HG02588 (cell line): Measurements from ENCODE around the gene KRTAP10-6.
"Not testable (repeated sequence)": the region's sequence is repeated elsewhere in the genome, so short reads cannot be mapped to it uniquely, and the experiment has no call there.

ENCODE experiments used
- ATAC-seq: cut with Tn5 transposase; IDR thresholded peaks from one replicate; pipeline ENCODE4 v1.9.1; 2021; ENCODE audit warnings: mild to moderate bottlenecking, moderate library complexity; ENCODE audit not compliant: unreplicated experiment

Gene KRTAP10-6

GRCh38 chr21:44600118-44600978 is 8.0 kb upstream of the KRTAP10-6 start, which contains the start of gene KRTAP10-7:
Gene KRTAP10-7, plus strand, starts transcription at chr21:44600597. Its CDS starts 25 bp downstream, at chr21:44600622.
- not testable (repeated sequence) for ATAC-seq

GRCh38 chr21:44599264-44600029 is 7.1 kb upstream of the KRTAP10-6 start:
- ATAC-seq = no peak

- no peak for ATAC-seq
Measured at GRCh38 chr21:44598061-44598460, 5.8 kb upstream of the KRTAP10-6 start.

GRCh38 chr21:44596068-44596725 is 3.9 kb upstream of the KRTAP10-6 start:
- ATAC-seq = no peak

- ATAC-seq = no peak
Measured at GRCh38 chr21:44595524-44595923, 3.2 kb upstream of the KRTAP10-6 start.

- ATAC-seq = no peak
Measured at GRCh38 chr21:44594406-44594916, 2.2 kb upstream of the KRTAP10-6 start.

GRCh38 chr21:44593598-44594405 is 1.5 kb upstream of the KRTAP10-6 start:
- no peak for ATAC-seq

- not testable (repeated sequence) for ATAC-seq
Measured at GRCh38 chr21:44591801-44592130, 539 bp downstream of the KRTAP10-6 start.

GRCh38 chr21:44590897-44591800 is 1.2 kb downstream of the KRTAP10-6 start:
- ATAC-seq = not testable (repeated sequence)

GRCh38 chr21:44590311-44590721 is 2.0 kb downstream of the KRTAP10-6 start:
- no peak for ATAC-seq

- ATAC-seq = no peak
Measured at GRCh38 chr21:44589586-44590305, 2.6 kb downstream of the KRTAP10-6 start.

GRCh38 chr21:44589094-44589493 is 3.2 kb downstream of the KRTAP10-6 start:
- no peak for ATAC-seq

- no peak for ATAC-seq
Measured at GRCh38 chr21:44585892-44586291, 6.4 kb downstream of the KRTAP10-6 start.

- ATAC-seq = no peak
Measured at GRCh38 chr21:44583800-44584147, 8.5 kb downstream of the KRTAP10-6 start.

GRCh38 chr21:44583089-44583799 is 9.1 kb downstream of the KRTAP10-6 start:
- no peak for ATAC-seq

- no peak for ATAC-seq
Measured at GRCh38 chr21:44582055-44582454, 10.2 kb downstream of the KRTAP10-6 start.

- no peak for ATAC-seq
Measured at GRCh38 chr21:44581158-44581557, 11.1 kb downstream of the KRTAP10-6 start.

GRCh38 chr21:44580231-44580821 is 12.0 kb downstream of the KRTAP10-6 start, which contains the start of gene KRTAP10-5:
Gene KRTAP10-5, minus strand, starts transcription at chr21:44580604. Its CDS starts 26 bp downstream, at chr21:44580578.
- ATAC-seq = not testable (repeated sequence)
